LNCaP clone FGC (cell line): ENCODE measurements around the gene RXRA.

Experiments used
- DNase-seq: peaks from one replicate; pipeline ENCODE4 v3.0.0-alpha.2; 2011; ENCODE audit warnings: low read depth
- H3K4me3 ChIP-seq: 2 replicates; pipeline ENCODE4 v1.5.1; 2011; ENCODE audit warnings: mild to moderate bottlenecking, low read depth, low read length, control low read depth
- CTCF ChIP-seq: IDR thresholded peaks from 2 replicates; pipeline ENCODE4 v1.5.1; 2012; ENCODE audit warnings: mild to moderate bottlenecking; ENCODE audit not compliant: control insufficient read depth, insufficient read depth; ENCODE audit errors: extremely low read depth

Gene RXRA

DNA sequence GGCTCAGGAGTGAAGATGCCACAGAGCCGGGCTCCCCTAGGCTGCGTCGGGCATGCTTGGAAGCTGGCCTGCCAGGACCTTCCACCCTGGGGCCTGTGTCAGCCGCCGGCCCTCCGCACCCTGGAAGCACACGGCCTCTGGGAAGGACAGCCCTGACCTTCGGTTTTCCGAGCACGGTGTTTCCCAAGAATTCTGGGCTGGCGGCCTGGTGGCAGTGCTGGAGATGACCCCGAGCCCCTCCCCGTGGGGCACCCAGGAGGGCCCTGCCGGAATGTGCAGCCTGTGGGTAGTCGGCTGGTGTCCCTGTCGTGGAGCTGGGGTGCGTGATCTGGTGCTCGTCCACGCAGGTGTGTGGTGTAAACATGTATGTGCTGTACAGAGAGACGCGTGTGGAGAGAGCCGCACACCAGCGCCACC, 113.1 kb downstream of the RXRA start:
- DNase-seq: no peak
- H3K4me3 ChIP-seq: no peak overlapping the region
- TF ChIP-seq CTCF: no peak

GRCh38 chr9:134440636-134441226, 114.5 kb downstream of the RXRA start:
- H3K4me3 ChIP-seq: no peak overlapping the region
- TF ChIP-seq CTCF: no peak
- no peak for DNase-seq

- no peak for TF ChIP-seq CTCF
- DNase-seq: no peak
- H3K4me3 ChIP-seq: no peak overlapping the region
Observed at GRCh38 chr9:134441227-134442084, 115.2 kb downstream of the RXRA start.

- H3K4me3 ChIP-seq: no peak overlapping the region
- DNase-seq: no peak
- TF ChIP-seq CTCF: no peak
Observed at GRCh38 chr9:134442085-134442474, 115.8 kb downstream of the RXRA start.

DNA sequence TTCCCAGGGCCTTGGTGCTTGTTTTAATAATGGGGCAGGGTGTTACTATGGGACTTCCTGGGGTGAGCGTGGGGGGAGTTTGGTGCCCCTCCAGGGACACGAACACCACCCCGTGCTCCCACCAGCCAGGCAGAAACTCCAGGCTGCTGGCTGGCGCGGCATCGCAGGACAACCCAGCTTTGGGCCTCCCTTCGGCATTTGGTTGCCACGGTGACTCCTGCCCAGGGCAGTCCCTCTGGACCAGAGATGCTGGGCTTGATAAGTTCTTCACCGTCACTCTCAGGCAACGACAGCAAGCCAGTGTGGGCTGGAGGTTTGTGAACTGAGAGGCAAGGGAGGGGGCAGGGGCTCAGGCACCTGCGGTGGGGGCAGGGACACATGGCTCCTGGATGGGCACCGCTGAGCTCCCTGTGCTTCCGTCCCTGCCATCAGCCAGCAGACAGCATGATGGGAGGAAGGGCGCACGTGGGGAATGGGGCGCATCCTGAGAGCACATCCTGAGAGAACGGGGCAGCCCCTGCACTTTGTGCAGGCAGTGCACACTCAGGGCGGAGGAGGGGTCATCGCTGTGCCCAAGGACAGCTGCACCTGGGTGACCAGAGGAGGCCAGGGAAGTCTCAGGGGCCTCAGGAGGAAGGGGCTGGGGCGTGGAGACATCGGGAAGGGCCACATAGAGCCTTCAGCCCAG, 116.4 kb downstream of the RXRA start:
- no peak overlapping the region for H3K4me3 ChIP-seq
- no peak for DNase-seq
- TF ChIP-seq CTCF: no peak

GRCh38 chr9:134443174-134444037, 117.2 kb downstream of the RXRA start:
- DNase-seq: peak; percentile 62
- TF ChIP-seq CTCF: peak; percentile 98
- H3K4me3 ChIP-seq: no peak overlapping the region
